Activated CD8-positive, alpha-beta memory T cell treated with anti-CD3 and anti-CD28 coated beads, Interleukin-2, amount 50 U/mL, for 1 hour (primary cell): Measurements from ENCODE around the gene OPRD1.

Experiments used
- DNase-seq: peaks from one replicate; pipeline ENCODE4 v3.0.0-alpha.2; 2020; ENCODE audit errors: extremely low read depth

Gene OPRD1

GRCh38 chr1:28883242-28883616, 71.3 kb downstream of the OPRD1 start:
- DNase-seq = no peak

DNA sequence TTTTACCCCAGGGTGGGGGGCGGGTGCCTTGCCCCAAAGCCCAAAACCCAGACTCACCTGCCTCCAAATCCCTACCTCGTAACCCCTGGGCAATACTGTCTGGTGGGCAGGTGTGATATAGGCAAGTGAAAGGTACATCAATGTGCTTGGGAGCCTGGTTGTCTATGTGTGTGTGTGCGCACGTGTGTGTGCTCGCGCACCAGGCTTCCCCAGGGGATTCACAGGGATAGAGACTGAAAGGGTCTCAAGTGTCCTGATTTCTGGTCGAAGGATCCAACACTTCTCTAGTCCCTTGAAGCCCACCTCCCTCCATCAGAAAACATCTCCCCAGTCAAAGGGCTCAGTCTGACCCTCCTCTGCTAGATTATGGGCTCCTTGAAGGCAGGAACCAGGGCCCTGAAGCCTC, 73.5 kb downstream of the OPRD1 start:
- no peak for DNase-seq

GRCh38 chr1:28885977-28886730, 74.2 kb downstream of the OPRD1 start:
- no peak for DNase-seq

GRCh38 chr1:28886731-28887418, 74.9 kb downstream of the OPRD1 start:
- peak; percentile 64 for DNase-seq

- no peak for DNase-seq
These were observed 75.5 kb downstream of the OPRD1 start for GRCh38 chr1:28887419-28887834.

DNA sequence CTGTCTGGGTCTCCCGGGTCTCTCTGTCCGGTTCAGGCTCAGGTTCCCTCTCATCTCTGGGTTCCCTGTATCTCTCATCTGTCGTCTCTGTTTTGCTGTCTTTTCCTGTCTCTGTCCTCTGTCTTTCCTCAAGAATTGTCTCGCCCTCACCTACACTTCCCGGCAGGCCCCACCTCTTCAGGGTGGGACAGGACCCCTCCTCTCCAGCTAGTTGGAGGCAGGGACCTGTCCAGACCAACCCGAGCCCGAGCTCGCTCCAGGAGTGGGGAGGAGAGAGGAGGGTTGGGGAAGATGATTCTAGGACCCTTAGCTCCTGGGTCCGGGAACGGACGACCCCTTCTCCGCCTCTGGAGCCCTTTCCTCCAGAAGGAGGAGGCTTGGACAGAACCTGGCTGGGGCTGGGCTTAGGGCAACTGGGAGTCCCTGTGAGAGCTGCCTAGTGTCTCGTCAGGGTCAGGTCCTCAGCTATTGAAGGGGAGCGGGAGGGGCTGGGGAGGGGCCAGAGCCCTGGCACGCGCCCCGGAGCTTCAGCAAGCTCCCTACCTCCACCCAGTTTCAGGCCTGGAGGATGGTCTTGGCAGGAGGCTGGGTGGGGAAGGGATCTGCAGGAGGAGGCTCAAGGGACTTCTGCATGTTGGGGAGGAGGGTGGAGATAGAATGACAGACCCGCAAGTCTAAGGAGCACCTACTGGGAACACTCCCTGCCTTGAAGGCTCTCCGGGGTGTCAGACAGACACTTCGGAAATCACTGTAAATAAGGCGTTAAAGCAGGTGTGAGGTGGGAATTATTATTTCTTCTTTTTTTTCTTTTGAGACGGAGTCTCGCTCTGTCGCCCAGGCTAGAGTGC, 76.1 kb downstream of the OPRD1 start:
- DNase-seq = no peak

- DNase-seq = no peak
These were observed 76.9 kb downstream of the OPRD1 start for GRCh38 chr1:28888915-28889314.

DNA sequence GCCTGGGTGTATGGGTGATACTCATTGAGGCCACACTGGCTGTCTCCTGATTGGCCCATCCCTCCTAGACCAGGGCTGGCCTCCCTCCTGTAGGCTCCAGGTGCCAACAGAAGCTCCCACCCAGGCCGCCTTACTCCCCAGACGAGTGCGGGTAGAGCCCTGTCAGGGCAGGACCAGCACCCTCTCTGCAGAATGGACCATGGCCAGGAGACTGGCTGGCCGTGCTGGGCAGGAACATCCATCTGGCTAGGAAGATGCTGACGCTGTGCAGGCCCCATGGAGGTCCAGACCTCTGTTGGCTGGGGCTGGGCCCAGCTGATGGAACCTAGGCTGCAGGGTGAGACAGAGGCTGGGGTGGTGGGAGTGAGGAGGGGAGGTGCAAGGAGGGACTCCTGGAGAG, 77.4 kb downstream of the OPRD1 start:
- DNase-seq = no peak

DNA sequence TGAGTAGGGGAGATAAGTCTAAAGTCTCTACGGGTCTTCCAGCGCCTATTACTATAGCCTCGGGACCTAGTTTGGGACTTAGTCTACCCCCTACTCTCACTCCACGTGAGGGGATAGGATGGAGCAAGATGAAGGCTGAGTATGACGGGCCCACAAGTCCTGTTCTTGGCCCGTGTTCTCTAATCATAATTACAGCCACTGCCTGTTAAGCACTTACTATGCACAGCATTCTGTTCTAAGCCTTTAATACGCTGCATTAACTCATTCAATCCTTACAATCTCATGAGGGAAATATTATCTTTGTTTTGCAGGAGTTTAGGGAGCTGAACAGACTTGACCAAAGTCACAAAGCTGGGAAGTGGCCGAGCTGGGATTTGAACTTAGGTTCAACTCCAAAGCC, 78.5 kb downstream of the OPRD1 start:
- DNase-seq = no peak

DNA sequence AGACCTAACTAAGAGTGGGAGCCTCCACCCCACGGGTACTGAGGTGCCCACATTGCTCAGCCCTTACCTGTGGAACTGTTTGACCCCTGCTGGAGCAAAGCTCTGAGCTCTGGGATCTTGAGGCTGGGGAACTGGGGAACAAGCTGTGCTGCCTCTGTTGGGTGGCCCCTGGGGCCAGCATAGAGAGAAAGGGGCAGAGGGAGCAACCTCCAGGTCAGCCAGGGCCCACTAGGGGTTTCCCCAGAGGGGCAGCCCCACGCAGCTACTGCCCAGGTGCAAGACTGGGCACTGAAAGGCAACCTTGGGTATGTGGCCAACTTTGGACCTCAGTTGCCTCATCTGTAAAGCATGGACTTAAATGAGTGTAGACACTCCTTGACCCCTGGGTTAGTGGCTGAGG, 78.9 kb downstream of the OPRD1 start:
- no peak for DNase-seq

DNA sequence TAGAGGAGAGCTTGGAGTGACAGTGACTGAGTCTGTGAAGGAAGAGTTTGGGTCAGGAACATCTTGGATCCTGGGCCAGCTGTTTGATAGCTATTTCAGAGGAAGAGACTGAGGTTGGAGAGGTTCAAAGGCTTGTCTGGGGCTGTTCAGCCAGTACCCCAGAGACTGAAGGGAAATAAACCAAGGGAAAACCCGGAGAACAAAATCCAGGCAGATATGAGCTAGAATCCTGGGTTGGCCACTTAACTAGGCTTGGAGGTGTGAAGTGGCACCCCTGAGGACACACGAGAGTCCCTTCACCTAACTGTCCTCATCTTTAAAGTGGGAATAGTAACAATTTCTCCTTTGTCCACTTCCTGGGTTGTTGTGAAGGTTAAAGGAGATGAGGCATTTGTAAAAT, 79.3 kb downstream of the OPRD1 start:
- no peak for DNase-seq

GRCh38 chr1:28893403-28894102, 81.6 kb downstream of the OPRD1 start:
- DNase-seq = no peak

DNA sequence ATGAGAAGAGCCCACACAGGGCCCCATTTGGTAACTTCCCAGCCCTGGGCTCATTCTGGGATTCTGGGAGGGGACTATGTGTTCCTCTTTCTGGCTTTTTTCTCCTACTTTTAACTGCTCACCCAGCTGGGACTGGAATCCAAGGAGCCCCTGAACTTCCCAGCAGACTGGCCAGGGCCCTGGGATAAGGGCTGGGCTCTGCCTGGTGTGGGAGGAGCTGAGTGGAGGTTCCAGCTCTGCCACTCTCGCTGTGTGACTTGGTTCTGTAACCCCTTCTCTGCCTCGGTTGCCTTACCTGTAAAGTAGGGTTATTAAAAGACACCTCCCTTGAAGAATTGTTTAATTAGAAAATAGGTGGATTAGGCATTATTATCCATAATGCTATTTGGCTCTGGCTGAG, 82.8 kb downstream of the OPRD1 start:
- DNase-seq = no peak

DNA sequence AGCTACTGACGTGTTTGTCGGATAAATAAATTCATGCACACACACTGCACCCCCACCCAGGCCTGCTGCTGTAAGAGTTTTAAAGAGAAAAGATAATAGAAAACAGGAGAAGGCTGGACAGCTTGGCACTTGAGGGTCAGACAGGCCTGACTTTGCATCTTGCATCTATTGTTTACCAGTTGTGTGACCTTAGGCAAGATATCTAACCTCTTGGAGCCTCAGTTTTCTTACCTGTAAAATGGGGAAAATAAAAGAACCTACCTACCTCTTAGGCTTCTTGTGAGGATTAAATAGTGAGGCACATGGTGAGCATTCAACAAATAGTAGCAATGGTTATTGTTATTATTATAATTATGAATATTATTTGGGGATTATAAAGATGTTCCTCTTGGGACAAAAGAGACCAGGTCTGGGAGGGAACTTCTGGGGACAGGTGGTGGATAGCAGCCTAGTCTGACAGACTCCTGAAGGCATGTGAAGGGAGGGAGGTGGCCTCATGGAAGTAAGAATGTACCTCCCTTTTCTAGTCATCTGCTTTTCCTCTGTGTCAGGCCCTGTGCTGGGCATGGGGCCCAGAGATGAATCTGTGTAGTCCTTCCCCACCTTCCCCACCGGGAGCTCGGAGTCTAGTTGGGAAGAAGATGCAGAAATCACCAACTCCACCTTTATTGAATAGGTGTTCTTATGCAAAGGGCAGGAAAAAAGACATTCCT, 84.1 kb downstream of the OPRD1 start:
- DNase-seq = no peak

- DNase-seq = no peak
These were observed 84.6 kb downstream of the OPRD1 start for GRCh38 chr1:28896609-28896986.

- no peak for DNase-seq
These were observed 85.8 kb downstream of the OPRD1 start for GRCh38 chr1:28897789-28898188.

- no peak for DNase-seq
These were observed 86.5 kb downstream of the OPRD1 start for GRCh38 chr1:28898405-28898881.

GRCh38 chr1:28899267-28899666, 87.3 kb downstream of the OPRD1 start:
- DNase-seq = no peak

GRCh38 chr1:28900562-28900961, 88.6 kb downstream of the OPRD1 start:
- no peak for DNase-seq

- no peak for DNase-seq
These were observed 90.8 kb downstream of the OPRD1 start for GRCh38 chr1:28902738-28903137.
